H9 (cell line): ENCODE data around the gene MESP1. TPM values are rescaled to one million over a fixed set of nuclear protein-coding genes. Genes with fewer than 3 reads are reported as not detected.

Experiments
- DNase-seq: peaks from one replicate; pipeline ENCODE4 v3.0.0-alpha.2; 2017
- H2AFZ ChIP-seq: one replicate; pipeline ENCODE4 v1.6.1; 2013; ENCODE audit warnings: mild to moderate bottlenecking, low read length, control low read depth, moderate library complexity
- H2AK5ac ChIP-seq: 2 replicates; pipeline ENCODE4 v1.6.1; 2013; ENCODE audit warnings: low read length, control low read depth, mixed read lengths; ENCODE audit not compliant: insufficient read length
- H2BK120ac ChIP-seq: one replicate; pipeline ENCODE4 v1.6.1; 2013; ENCODE audit warnings: low read depth, mild to moderate bottlenecking, low read length, control low read depth, inconsistent platforms; ENCODE audit not compliant: poor library complexity, severe bottlenecking
- H2BK12ac ChIP-seq: 2 replicates; pipeline ENCODE4 v1.6.1; 2013; ENCODE audit warnings: low read length, control low read depth, mixed read lengths, low read depth; ENCODE audit not compliant: insufficient read length
- H2BK15ac ChIP-seq: 2 replicates; pipeline ENCODE4 v1.6.1; 2013; ENCODE audit warnings: low read depth, low read length, control low read depth
- H2BK20ac ChIP-seq: one replicate; pipeline ENCODE4 v1.6.1; 2013; ENCODE audit warnings: low read depth, mild to moderate bottlenecking, low read length, control low read depth, inconsistent platforms; ENCODE audit not compliant: poor library complexity, severe bottlenecking
- H2BK5ac ChIP-seq: 2 replicates; pipeline ENCODE4 v1.6.1; 2013; ENCODE audit warnings: low read length, control low read depth, mixed read lengths; ENCODE audit not compliant: insufficient read length
- H3K14ac ChIP-seq: 2 replicates; pipeline ENCODE4 v1.6.1; 2013; ENCODE audit warnings: low read length, control low read depth; ENCODE audit not compliant: insufficient read depth
- H3K18ac ChIP-seq: 2 replicates; pipeline ENCODE4 v1.6.1; 2013; ENCODE audit warnings: low read depth, mild to moderate bottlenecking, mixed read lengths, low read length, control low read depth; ENCODE audit not compliant: insufficient read length
- H3K23ac ChIP-seq: 2 replicates; pipeline ENCODE4 v1.6.1; 2013; ENCODE audit warnings: low read length, control low read depth, mixed read lengths, low read depth; ENCODE audit not compliant: insufficient read length
- H3K23me2 ChIP-seq: 2 replicates; pipeline ENCODE4 v1.6.1; 2013; ENCODE audit warnings: low read depth, mild to moderate bottlenecking, mixed read lengths, low read length, control low read depth; ENCODE audit not compliant: insufficient read length, poor library complexity, severe bottlenecking
- H3K27ac ChIP-seq: 2 replicates; pipeline ENCODE4 v1.5.1; 2013; ENCODE audit warnings: low read length, control low read depth, mixed read lengths, low read depth; ENCODE audit not compliant: insufficient read length
- H3K27me3 ChIP-seq: 2 replicates; pipeline ENCODE4 v1.6.1; 2013; ENCODE audit warnings: low read length, control low read depth, inconsistent platforms; ENCODE audit not compliant: insufficient read depth
- H3K4ac ChIP-seq: 2 replicates; pipeline ENCODE4 v1.6.1; 2013; ENCODE audit warnings: low read depth, mild to moderate bottlenecking, control low read depth, inconsistent platforms, low read length, moderate library complexity
- H3K4me1 ChIP-seq: 2 replicates; pipeline ENCODE4 v1.6.1; 2013; ENCODE audit warnings: low read length, control low read depth, inconsistent platforms; ENCODE audit not compliant: insufficient read depth
- H3K4me2 ChIP-seq: 2 replicates; pipeline ENCODE4 v1.6.1; 2013; ENCODE audit warnings: low read length, control low read depth, mixed read lengths; ENCODE audit not compliant: insufficient read length, insufficient read depth
- H3K56ac ChIP-seq: 2 replicates; pipeline ENCODE4 v1.6.1; 2013; ENCODE audit warnings: low read depth, mild to moderate bottlenecking, mixed read lengths, low read length, control low read depth; ENCODE audit not compliant: insufficient read length
- H3K79me1 ChIP-seq: 2 replicates; pipeline ENCODE4 v1.6.1; 2013; ENCODE audit warnings: low read depth, mild to moderate bottlenecking, moderate library complexity, low read length, control low read depth, inconsistent platforms; ENCODE audit not compliant: insufficient read depth, poor library complexity, severe bottlenecking
- H3K79me2 ChIP-seq: 2 replicates; pipeline ENCODE4 v1.6.1; 2013; ENCODE audit warnings: low read length, control low read depth, inconsistent platforms; ENCODE audit not compliant: insufficient read depth
- H3K9ac ChIP-seq: 2 replicates; pipeline ENCODE4 v1.6.1; 2013; ENCODE audit warnings: low read length, control low read depth, mixed read lengths; ENCODE audit not compliant: insufficient read length; ENCODE audit errors: extremely low read depth
- H3K9me3 ChIP-seq: one replicate; pipeline ENCODE4 v1.6.1; 2013; ENCODE audit warnings: low read depth, low read length, inconsistent platforms; ENCODE audit not compliant: control insufficient read depth
- H3T11ph ChIP-seq: one replicate; pipeline ENCODE4 v1.6.1; 2013; ENCODE audit warnings: mild to moderate bottlenecking, low read length, control low read depth, inconsistent platforms
- H4K20me1 ChIP-seq: one replicate; pipeline ENCODE4 v1.6.1; 2013; ENCODE audit not compliant: control insufficient read depth, insufficient read length, insufficient read depth
- H4K5ac ChIP-seq: 2 replicates; pipeline ENCODE4 v1.6.1; 2013; ENCODE audit warnings: low read depth, mild to moderate bottlenecking, mixed read lengths, low read length, control low read depth; ENCODE audit not compliant: insufficient read length
- H4K8ac ChIP-seq: replicated peaks from 2 replicates; pipeline ENCODE4 v1.6.1; 2013; ENCODE audit warnings: low read length, control low read depth, mixed read lengths, low read depth; ENCODE audit not compliant: insufficient read length
- H4K91ac ChIP-seq: 2 replicates; pipeline ENCODE4 v1.6.1; 2013; ENCODE audit warnings: low read depth, mild to moderate bottlenecking, moderate library complexity, mixed read lengths, low read length, control low read depth; ENCODE audit not compliant: insufficient read length
- H3K27ac Mint-ChIP-seq, 3 experiments: 2 replicates in 2 of 3; 3 replicates in 1 of 3; pipeline ENCODE4 v1.8.0; 2020 to 2021; ENCODE audit warnings: mixed read lengths in 3 of 3, mild to moderate bottlenecking in 1 of 3, moderate library complexity in 1 of 3
- H3K27me3 Mint-ChIP-seq: 2 replicates; pipeline ENCODE4 v1.8.0; 2021; ENCODE audit warnings: low read depth, mild to moderate bottlenecking, moderate library complexity, mixed read lengths
- H3K36me3 Mint-ChIP-seq, 3 experiments: 2 replicates in 2 of 3; 3 replicates in 1 of 3; pipeline ENCODE4 v1.8.0; 2020 to 2021; ENCODE audit warnings: low read depth in 3 of 3, mixed read lengths in 3 of 3; ENCODE audit not compliant: insufficient read depth in 1 of 3
- H3K4me1 Mint-ChIP-seq, 2 experiments: 2 replicates each; pipeline ENCODE4 v1.8.0; 2020; ENCODE audit warnings: mixed read lengths in 2 of 2
- H3K4me3 Mint-ChIP-seq, 2 experiments: 2 replicates in 1 of 2; 3 replicates in 1 of 2; pipeline ENCODE4 v1.8.0; 2020 to 2021; ENCODE audit warnings: mild to moderate bottlenecking in 2 of 2, mixed read lengths in 2 of 2, moderate library complexity in 1 of 2
- H3K9me3 Mint-ChIP-seq, 2 experiments: 2 replicates in 1 of 2; 3 replicates in 1 of 2; pipeline ENCODE4 v1.8.0; 2020; ENCODE audit warnings: mild to moderate bottlenecking in 2 of 2, mixed read lengths in 2 of 2, moderate library complexity in 1 of 2
- CTCF ChIP-seq: fragments of 200-600 bp; sonication (generic); conservative IDR thresholded peaks from 3 replicates; pipeline ENCODE4 v1.8.0; 2021; ENCODE audit warnings: antibody characterized with exemption, mild to moderate bottlenecking
- WGBS: extraction: QIAGEN DNeasy Blood & Tissue Kit; methylation state at CpG from one replicate; pipeline ENCODE4 v1.1.7; 2013; ENCODE audit warnings: missing lambda C conversion rate, low lambda C conversion rate, mixed read lengths; ENCODE audit not compliant: insufficient read length; ENCODE audit errors: extremely low coverage; 5-methylcytosine and 5-hydroxymethylcytosine counted together
- total RNA-seq: library from RNA; stranded (reverse); gene quantifications from 2 replicates; pipeline ENCODE4 v1.2.1, GENCODE V29; 2021

The MESP1 gene
- total RNA-seq, 1 experiment from 2014 or later: not detected

DNA sequence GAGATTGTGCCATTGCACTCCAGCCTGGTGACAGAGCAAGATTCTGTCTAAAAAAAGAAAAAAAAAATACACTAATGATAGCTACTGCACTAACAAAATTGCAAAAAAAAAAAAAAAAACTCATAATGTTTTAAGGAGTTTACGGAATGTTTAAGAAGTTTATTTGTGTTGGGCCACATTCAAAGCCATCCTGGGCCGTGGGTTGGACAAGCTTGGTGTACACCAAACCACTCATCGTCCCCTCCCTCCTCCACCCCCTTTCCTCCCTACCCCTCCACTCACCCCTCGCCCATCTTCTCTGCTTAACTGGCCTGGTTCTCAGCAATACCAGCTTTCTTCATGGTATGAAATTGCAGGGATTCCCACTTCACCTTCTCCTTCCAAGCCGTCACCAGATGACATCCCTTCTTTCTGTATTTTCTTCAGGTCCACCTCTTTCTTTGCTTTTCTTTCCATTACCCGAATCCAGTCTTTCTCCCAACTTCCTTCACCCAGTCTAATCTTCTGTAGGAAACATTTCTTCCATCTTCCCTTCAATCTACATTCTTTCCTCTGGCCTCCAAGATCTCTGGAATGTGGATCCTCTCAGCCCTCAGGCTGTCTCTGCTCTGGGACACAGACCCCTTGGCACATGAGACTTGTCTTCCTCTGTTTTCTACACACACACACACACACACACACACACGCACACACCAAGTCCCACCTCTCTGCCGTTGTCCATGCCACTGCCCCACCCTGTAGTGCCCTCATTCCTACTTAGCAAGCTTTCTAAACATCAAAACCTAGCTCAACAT, 3.5 kb upstream of the MESP1 start:
- no peak overlapping the region for H3K56ac ChIP-seq
- H3K79me2 ChIP-seq: no peaks in the 10 kb centered on the region
- H3K27ac Mint-ChIP-seq: no peak overlapping the region
- no peak overlapping the region for H3K14ac ChIP-seq
- H3K18ac ChIP-seq: no peak overlapping the region
- DNase-seq: no peak
- H3K9me3 ChIP-seq: no peaks in the 10 kb centered on the region
- H3K23ac ChIP-seq: no peak overlapping the region
- H3K36me3 Mint-ChIP-seq: peaks cover 0 to under 1% (median 0%) of the 10 kb centered on the region in 3 experiments; a peak in 1 of 7 replicates
- no peak overlapping the region for H3K27ac ChIP-seq
- H2BK5ac ChIP-seq: no peak overlapping the region
- no peak overlapping the region for H2BK120ac ChIP-seq
- no peak overlapping the region for H4K8ac ChIP-seq
- no peaks in the 10 kb centered on the region for H3K79me1 ChIP-seq
- WGBS: no CpG with 5 or more reads among the region's 8 CpGs
- H4K91ac ChIP-seq: no peak overlapping the region
- H3T11ph ChIP-seq: no peak overlapping the region
- no peaks in the 10 kb centered on the region for H3K4me1 ChIP-seq
- no peaks in the 10 kb centered on the region; a peak in 1 of 5 replicates for H3K9me3 Mint-ChIP-seq
- H3K27me3 Mint-ChIP-seq: peaks cover 55% of the 10 kb centered on the region
- no peak overlapping the region for H2AK5ac ChIP-seq
- no peak overlapping the region for H2AFZ ChIP-seq
- H2BK20ac ChIP-seq: no peak overlapping the region
- H3K4me1 Mint-ChIP-seq: peaks cover 2 to 4% of the 10 kb centered on the region in 2 experiments; a peak in 3 of 4 replicates
- H4K5ac ChIP-seq: no peak overlapping the region
- no peaks in the 10 kb centered on the region for H4K20me1 ChIP-seq
- H3K27me3 ChIP-seq: peaks cover 16% of the 10 kb centered on the region; the same call in 1 of the 2 replicates
- no peak overlapping the region for H2BK12ac ChIP-seq
- H3K4me2 ChIP-seq: no peak overlapping the region
- TF ChIP-seq CTCF: no peak
- H3K4me3 Mint-ChIP-seq: no peak overlapping the region
- no peak overlapping the region for H3K9ac ChIP-seq
- H3K23me2 ChIP-seq: no peaks in the 10 kb centered on the region
- H3K4ac ChIP-seq: no peak overlapping the region
- H2BK15ac ChIP-seq: no peak overlapping the region
